BE2C (cell line): ENCODE measurements around the gene SETD4.

Experiments
- DNase-seq: peaks from one replicate; pipeline ENCODE4 v3.0.0-alpha.2; 2020
- H3K27me3 ChIP-seq: fragments of 250-450 bp; sonication (Bioruptor Pico); 2 replicates; pipeline ENCODE4 v1.5.1; 2020; ENCODE audit warnings: mild to moderate bottlenecking
- H3K36me3 ChIP-seq: fragments of 250-450 bp; sonication (Bioruptor Pico); 2 replicates; pipeline ENCODE4 v1.5.1; 2020; ENCODE audit warnings: mild to moderate bottlenecking
- H3K4me1 ChIP-seq: fragments of 250-450 bp; sonication (Bioruptor Pico); 2 replicates; pipeline ENCODE4 v1.5.1; 2020
- H3K4me3 ChIP-seq: 2 replicates; pipeline ENCODE4 v1.5.1; 2011; ENCODE audit warnings: low read depth, low read length
- H3K9me3 ChIP-seq: fragments of 250-450 bp; sonication (Bioruptor Pico); 2 replicates; pipeline ENCODE4 v1.5.1; 2020
- CTCF ChIP-seq: IDR thresholded peaks from 2 replicates; pipeline ENCODE4 v1.5.1; 2012; ENCODE audit warnings: mild to moderate bottlenecking, low read depth, low read length

The SETD4 gene

GRCh38 chr21:36053715-36054062 is 6.6 kb downstream of the SETD4 start:
- Histone ChIP-seq H3K4me1 (no peaks in the 10 kb centered on the region), H3K27me3 (no peaks in the 10 kb centered on the region), H3K9me3 (no peaks in the 10 kb centered on the region), H3K4me3 (no peak overlapping the region), H3K36me3 (peaks cover 60% of the 10 kb centered on the region)
- no peak for TF ChIP-seq CTCF
- no peak for DNase-seq

- TF ChIP-seq CTCF = no peak
Measured at GRCh38 chr21:36052860-36053714, 7.2 kb downstream of the SETD4 start.

GRCh38 chr21:36048357-36048756 is 12.0 kb downstream of the SETD4 start:
- DNase-seq = no peak
- H3K4me1 ChIP-seq = no peaks in the 10 kb centered on the region
- H3K4me3 ChIP-seq = no peak overlapping the region
- no peaks in the 10 kb centered on the region for H3K27me3 ChIP-seq
- no peak for TF ChIP-seq CTCF
- no peaks in the 10 kb centered on the region for H3K9me3 ChIP-seq
- H3K36me3 ChIP-seq = peaks cover 51% of the 10 kb centered on the region

More at GRCh38 chr21:36052860-36053714, 7.2 kb downstream of the SETD4 start:
- Histone ChIP-seq H3K27me3 (no peaks in the 10 kb centered on the region), H3K9me3 (no peaks in the 10 kb centered on the region), H3K4me3 (no peak overlapping the region), H3K36me3 (peaks cover 54% of the 10 kb centered on the region), H3K4me1 (no peaks in the 10 kb centered on the region)
- no peak for DNase-seq

GRCh38 chr21:36047139-36047538 is 13.2 kb downstream of the SETD4 start:
- Histone ChIP-seq H3K4me1 (no peaks in the 10 kb centered on the region), H3K4me3 (no peak overlapping the region), H3K27me3 (no peaks in the 10 kb centered on the region), H3K36me3 (peaks cover 43% of the 10 kb centered on the region), H3K9me3 (no peaks in the 10 kb centered on the region)
- no peak for DNase-seq
- TF ChIP-seq CTCF = no peak

- peaks cover 44% of the 10 kb centered on the region for H3K36me3 ChIP-seq
- no peaks in the 10 kb centered on the region for H3K9me3 ChIP-seq
- H3K27me3 ChIP-seq = no peaks in the 10 kb centered on the region
- no peak for DNase-seq
- H3K4me1 ChIP-seq = no peaks in the 10 kb centered on the region
- TF ChIP-seq CTCF = no peak
- no peak overlapping the region for H3K4me3 ChIP-seq
Measured at GRCh38 chr21:36045993-36046392, 14.3 kb downstream of the SETD4 start.

GRCh38 chr21:36044056-36044455 is 16.3 kb downstream of the SETD4 start:
- DNase-seq = no peak
- no peaks in the 10 kb centered on the region for H3K4me1 ChIP-seq
- H3K4me3 ChIP-seq = no peak overlapping the region
- no peaks in the 10 kb centered on the region for H3K9me3 ChIP-seq
- no peaks in the 10 kb centered on the region for H3K27me3 ChIP-seq
- H3K36me3 ChIP-seq = peaks cover 36% of the 10 kb centered on the region
- no peak for TF ChIP-seq CTCF
